Hematopoietic multipotent progenitor cell (in vitro differentiated cells): Measurements from ENCODE around the gene MON1B. TPM values are rescaled to one million over a fixed set of nuclear protein-coding genes. Genes with fewer than 3 reads are reported as not detected.
A peak's percentile ranks its signal among the peaks of the same experiment; 100 is the strongest.

Source experiments
- DNase-seq, 3 donors: peaks; one replicate each; pipeline ENCODE4 v3.0.0-alpha.2; 2011 to 2015; ENCODE audit warnings: low read depth in 2 of 3, low spot score in 2 of 3
- total RNA-seq: library from RNA; depleted of rRNA; stranded (reverse); fragments of >200 nt; gene quantifications from one replicate; pipeline ENCODE4 v1.2.3, GENCODE V29; 2012

Gene MON1B
- total RNA-seq, 1 donor, result 30.2 TPM

DNA sequence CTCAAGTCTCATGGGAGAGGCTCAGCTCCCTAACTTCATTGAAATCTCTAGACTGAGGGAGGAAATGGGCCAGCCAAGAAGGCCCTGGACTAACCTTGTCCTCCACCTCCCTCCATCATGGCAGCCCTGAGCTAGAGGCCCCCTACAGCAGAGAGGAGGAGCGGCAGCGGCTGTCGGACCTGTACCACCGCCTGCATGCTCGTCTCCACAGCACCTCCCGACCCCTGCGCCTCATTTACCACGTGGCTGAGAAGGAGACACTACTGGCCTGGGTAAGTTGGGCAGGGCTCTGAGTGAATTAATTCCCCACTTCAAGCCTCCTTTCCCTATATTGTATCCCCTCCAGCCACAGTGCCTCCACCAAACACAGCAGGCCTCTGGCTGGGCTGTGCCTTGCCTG is 4.4 kb downstream of the MON1B start:
- no peak for DNase-seq

GRCh38 chr16:77197747-77198146 is 6.8 kb downstream of the MON1B start:
- no peak for DNase-seq

DNA sequence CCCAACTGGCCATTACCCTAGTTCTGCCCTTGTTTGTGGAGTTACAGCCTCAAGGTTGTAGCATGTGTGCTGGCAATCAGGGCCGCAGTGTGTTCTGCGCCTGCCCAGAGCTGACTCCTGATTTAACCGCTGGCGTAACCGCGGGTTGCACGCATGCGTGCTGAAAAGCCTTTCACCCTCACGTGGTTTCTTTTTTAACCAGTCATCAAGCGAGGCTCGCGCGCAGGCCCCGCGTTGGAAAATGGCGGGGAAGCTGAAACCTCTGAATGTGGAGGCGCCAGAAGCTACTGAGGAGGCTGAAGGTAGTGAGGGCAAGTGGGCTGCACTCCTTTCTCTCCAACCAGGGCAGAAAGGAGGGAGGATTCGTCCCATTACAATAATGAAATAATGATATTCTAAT is 8.2 kb downstream of the MON1B start, which contains the start of gene SYCE1L:
Gene SYCE1L, plus strand, starts transcription at position 198 of the 400 bp plus-strand sequence. Its CDS starts 44 bp downstream, at position 242.
- no peak for DNase-seq

GRCh38 chr16:77206533-77206932 is 15.5 kb downstream of the MON1B start:
- no peak for DNase-seq

DNA sequence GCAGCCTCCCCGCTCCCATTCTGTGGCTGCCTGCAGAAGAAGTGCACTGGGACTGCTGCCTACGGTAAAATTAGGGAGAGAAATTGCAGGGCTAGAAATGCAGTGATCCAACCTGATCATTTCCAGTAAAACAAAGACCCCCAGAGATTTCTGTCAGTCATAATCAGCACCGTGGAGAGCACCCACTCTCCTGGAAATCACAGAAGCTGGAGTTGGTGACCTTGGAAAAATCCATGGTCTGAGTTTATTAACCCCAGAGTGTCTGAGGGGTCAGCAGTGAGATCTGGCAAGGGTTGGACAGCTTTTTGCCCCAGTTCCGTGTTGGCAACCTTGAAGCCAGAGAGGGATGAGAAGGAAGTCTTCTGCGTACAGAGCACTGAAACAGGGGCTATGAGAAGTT is 16.0 kb downstream of the MON1B start:
- DNase-seq, result no peak

DNA sequence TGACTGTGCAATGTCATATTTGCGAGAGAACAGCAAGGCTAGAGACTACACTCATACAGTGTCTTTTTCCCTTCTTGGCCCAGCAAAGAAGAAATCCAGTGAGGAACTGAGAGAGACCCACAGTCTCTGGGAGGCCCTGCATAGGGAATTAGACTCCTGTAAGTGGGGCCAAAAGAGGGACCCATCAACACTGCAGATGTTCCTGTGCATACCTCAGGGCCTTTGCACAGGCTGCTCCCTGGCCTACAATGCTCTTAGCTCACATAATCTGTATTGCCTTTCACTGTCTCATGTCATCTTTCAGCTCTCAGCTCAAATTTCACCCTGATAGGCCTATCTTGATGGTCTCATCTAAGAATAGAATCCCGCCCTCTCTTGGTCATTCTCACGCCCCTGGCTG is 17.4 kb downstream of the MON1B start:
- no peak for DNase-seq

DNA sequence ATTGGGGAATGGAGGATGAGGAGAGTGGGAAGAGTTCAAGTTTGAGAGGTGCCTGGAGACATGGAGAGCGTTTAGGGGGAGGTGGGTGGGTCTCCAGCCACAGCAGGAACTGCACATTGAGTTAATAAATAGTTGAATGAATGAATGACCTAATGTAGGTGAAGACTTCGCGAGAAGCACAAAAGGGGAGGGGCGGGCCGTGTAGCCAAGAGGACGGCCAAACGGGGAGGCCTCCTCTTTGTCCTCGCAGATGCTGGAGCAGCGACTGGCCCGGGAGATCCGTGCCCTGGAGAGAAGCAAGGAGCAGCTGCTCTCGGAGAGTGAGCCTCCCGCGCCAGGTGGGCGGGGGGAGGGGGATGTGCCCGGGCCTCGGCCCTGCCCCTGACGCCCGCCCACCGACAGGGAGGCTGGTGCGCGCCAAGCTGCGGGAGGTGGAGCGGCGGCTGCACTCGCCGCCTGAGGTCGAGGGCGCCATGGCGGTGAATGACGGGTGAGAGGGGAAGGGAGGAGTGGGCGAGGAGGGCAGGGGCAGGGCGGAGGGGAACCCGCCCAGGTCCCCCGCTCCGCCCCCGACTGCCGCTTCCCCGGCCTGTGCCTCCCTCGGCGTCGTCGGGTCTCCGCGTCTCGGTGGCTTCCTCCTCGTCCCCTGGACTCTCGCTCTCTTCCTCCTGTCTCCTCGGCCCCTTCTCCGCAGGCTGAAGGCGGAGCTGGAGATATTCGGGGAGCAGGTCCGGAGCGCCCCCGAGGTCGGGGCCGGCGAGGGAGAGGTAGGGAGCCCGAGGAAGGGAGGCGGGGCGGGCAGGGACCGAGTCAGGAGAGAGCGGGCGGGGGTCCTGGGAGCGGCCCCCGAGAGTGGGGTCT is 21.1 kb downstream of the MON1B start:
- DNase-seq, result peak; percentile 39 to 88 (median 72)

- DNase-seq, result peak; percentile 37 to 60 (median 52)
Measured at GRCh38 chr16:77212741-77213541, 22.0 kb downstream of the MON1B start.

DNA sequence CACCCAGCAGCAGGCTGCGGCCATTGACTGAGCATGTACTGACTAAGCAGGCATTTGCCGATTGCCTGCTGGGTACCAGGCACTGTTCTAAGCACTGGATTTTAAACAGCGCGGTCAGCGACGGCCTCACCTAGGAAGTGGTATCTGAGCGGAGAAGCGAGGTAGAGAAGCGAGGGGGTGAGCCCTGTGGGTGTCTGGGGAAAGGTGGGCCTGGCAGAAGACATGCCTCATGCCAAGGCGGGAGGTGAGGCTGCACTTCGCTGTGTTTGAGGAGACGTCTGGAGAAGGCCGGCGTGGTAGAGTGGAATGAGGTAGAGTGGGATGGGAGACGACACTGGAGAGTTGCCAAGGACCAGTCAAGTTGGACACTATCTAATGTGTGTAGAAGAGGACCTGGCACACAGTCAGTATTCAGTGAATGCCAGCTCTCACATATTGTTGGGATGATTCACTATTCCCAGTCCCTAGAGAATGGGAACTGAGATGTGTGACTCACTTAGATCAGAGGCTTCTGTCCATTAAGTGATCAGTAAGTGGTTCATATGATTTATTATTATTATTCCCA is 22.6 kb downstream of the MON1B start:
- DNase-seq, result no peak

- no peak for DNase-seq
Measured at GRCh38 chr16:77214411-77215138, 23.6 kb downstream of the MON1B start.

DNA sequence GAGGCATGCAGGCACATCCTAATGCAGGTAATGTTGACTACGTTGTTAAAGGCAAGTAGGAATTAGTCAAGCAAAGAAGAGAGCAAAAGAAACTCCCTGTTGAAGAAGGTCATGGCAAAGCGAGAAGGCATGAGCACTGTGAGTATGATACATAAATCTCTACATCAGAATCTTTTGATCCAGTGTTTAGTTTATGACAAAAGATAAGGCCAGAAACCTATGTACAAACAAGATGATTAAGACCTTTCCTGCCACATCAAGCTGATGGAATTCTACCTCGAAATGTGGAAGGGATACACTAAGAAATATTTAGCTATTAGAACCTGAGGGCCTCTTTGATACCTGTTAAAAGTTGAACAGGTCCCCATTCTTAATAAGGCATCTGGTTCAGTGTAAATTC is 28.4 kb downstream of the MON1B start:
- no peak for DNase-seq

DNA sequence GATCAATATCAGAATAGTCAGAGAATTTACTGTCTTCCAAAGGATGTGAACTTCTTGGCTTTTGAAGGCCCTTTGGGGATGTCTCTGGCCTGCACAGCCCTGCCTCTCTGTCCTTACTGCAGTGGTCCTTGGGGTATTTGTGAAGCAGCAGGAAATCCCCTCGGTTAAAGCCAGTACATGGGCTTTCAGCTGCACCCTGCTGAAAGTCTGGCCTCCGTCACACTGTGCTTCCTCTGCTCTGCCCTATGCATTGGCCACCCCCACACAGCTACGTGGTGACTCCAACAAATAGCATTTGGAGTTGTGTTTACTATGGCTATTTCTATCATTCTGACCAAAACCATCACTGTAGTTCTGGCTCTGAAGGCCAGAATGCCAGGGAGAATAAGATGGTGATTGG is 29.4 kb downstream of the MON1B start:
- no peak for DNase-seq

DNA sequence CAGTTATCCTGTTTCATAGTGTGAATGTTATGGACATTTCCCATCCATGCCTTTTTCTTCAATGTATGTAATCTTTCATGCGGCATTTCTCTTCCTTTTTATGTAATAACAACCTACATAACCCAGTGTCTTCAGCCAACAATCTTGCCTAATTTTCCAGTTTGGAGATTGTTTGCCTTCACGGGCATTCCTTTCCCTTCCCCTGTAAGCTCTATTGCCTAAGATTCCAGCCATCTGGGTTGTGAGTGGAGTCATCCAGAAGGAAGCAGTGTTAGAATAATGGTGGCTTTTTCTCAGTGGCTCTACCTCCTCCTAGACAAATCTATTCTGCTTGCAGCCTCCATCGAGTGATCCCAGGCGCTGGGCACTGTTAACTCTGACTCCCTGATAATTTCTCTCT is 30.5 kb downstream of the MON1B start:
- DNase-seq, result no peak

- DNase-seq, result peak in 1 of 3 donors; percentile 34
Measured at GRCh38 chr16:77223184-77223583, 32.2 kb downstream of the MON1B start.

DNA sequence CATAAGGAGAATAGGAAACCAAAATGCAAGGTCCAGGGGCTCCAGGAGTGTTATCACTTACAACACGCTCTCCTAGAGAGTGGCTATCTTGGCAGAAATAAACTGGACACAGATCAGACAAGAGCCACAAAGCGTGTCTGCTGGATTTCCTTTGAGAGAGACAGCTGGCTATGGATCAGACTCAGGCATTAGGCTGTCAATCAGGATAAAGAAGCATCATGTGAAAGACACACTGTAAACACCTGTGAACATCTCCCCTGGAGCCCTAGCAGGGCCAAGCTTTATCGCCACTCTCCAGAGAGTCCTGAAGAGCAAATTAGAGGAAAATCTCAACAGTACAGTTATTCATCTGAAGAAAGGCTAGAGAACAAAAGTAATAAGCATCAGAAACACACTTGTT is 34.2 kb downstream of the MON1B start:
- no peak for DNase-seq

- DNase-seq, result no peak
Measured at GRCh38 chr16:77227745-77228144, 36.8 kb downstream of the MON1B start.

DNA sequence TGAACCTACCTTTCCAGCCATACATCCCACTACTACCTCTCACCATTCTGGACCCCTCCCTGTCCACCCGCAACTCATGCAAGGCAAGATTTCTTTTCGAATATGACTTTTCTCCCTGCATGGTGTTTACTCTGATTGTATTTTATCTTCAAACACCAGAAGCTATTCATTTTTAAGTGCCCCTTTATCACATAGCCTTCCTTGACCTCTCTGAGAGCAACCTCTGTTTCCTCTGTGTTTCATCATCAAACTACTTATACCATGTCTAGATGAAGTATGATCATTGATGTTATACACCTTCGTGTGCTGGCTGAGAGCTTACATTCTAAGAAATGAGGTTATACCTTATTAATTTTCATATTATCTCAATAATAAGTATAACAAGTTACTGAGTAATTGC is 40.1 kb downstream of the MON1B start:
- no peak for DNase-seq

DNA sequence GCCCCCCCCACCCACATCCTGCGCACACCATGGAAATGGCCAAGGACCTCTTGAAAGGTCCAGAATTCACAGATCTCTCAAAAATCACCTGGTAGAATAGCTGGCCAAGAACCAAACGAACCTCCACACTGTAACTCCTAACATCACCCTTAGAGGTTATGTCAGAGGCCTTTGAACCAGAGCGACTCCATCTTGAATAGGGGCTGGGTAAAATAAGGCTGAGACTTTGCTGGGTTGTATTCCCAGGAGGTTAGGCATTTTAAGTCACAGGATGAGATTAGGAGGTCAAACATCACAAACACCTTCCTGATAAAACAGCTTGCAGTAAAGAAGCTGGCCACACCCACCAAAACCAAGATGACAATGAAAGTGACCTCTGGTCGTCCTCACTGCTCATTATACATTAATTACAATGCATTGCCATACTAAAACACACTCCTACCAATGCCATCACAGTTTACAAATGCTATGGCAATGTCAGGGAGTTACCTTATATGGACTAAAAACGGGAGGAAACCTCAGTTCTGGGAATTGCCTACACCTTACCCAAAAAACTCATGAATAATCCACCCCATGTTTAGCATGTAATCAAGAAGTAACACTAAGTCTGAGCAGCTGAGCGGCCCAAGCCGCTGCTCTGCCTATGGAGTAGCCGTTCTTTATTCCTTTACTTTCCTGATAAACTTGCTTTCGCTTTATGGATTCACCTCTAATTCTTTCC is 43.0 kb downstream of the MON1B start:
- no peak for DNase-seq

- DNase-seq, result peak in 2 of 3 donors; percentile 6 to 13
Measured at GRCh38 chr16:77234611-77235010, 43.6 kb downstream of the MON1B start.

DNA sequence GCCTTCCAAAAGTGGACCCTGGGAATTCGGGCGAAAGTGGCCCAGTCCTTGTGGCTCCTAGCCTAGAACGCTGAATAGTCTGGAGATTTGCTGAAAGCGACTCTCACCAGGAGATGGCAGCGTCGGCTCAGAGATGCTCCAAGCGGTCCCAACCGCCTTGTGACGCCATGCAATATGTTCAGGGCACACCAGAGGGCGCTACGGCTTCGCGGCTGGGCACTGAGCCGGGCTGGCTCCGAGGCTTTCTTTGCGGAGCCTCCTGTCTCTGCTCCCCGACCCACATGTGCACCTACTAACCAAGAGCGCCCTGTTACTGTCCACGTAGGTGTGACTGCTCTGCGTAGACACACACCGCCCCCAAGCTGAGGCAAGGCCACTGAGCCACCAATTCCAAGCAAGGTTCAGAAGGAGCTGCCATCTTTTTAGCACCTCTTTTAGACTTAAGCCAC is 45.1 kb downstream of the MON1B start:
- peak; percentile 76 to 89 (median 82) for DNase-seq
